ENCODE measurements around the gene ZNF668. TPM values are rescaled to one million over a fixed set of nuclear protein-coding genes. Genes with fewer than 3 reads are reported as not detected.

Gene ZNF668
- total and polyA plus RNA-seq, 2 of the 13 experiments (the other 11 are each of a cell fraction or from before 2014, with no cell fraction given) = 3.8 to 9.8 TPM

DNA sequence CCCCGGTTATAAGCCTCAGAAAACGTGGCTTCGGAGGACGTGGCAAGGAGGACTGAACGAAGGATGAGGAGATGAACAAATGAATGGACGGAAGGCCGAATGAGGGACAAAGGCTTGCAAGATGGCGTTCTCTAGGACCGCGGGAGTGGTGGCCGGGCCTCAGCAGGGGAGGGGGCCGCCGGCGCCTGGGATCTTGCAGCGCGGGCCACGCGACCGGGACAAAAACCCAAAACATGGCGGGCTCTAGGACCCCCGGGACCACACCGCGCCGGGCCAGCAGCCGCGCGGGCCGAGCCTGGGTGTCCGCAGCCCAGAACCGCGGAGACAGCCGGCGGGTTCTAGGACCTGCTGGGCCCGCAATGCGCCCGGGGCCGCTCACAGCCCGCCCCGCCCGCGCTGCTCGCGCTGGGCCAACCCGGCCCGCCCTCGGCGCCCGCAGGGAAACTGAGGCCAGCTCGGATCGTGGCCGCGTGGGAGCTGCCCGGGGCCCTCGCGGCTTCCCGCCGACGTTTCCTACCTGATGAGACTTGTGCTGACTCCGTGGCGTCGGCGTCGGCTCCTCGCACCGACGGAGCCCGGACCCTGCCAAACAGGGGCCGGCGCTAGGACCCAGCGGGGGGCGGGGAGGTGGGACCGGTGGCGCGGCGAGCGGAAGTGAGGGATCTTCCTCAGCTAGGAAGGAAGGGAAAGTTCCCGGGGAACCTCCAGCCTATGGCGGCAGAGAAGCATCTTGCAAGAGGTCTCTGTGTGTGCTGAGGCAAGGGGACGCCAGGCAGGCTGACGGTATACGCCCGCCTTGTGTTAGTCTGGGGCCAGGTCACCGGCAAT lies 684 bp downstream of the ZNF668 start (continued):
- TF ChIP-seq, protein P1, sequence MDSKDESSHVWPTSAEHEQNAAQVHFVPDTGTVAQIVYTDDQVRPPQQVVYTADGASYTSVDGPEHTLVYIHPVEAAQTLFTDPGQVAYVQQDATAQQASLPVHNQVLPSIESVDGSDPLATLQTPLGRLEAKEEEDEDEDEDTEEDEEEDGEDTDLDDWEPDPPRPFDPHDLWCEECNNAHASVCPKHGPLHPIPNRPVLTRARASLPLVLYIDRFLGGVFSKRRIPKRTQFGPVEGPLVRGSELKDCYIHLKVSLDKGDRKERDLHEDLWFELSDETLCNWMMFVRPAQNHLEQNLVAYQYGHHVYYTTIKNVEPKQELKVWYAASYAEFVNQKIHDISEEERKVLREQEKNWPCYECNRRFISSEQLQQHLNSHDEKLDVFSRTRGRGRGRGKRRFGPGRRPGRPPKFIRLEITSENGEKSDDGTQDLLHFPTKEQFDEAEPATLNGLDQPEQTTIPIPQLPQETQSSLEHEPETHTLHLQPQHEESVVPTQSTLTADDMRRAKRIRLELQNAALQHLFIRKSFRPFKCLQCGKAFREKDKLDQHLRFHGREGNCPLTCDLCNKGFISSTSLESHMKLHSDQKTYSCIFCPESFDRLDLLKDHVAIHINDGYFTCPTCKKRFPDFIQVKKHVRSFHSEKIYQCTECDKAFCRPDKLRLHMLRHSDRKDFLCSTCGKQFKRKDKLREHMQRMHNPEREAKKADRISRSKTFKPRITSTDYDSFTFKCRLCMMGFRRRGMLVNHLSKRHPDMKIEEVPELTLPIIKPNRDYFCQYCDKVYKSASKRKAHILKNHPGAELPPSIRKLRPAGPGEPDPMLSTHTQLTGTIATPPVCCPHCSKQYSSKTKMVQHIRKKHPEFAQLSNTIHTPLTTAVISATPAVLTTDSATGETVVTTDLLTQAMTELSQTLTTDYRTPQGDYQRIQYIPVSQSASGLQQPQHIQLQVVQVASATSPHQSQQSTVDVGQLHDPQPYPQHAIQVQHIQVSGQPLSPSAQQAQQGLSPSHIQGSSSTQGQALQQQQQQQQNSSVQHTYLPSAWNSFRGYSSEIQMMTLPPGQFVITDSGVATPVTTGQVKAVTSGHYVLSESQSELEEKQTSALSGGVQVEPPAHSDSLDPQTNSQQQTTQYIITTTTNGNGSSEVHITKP (CRISPR knock-in tag; IDR thresholded peaks at IDR 0.05; ENCODE audit: low read depth) = 0 out of 2 replicates have a peak, but pooled peaks have one; percentile 39
- TF ChIP-seq ZSCAN31 (CRISPR knock-in tag; IDR thresholded peaks at IDR 0.05; ENCODE audit: low read depth) (peak; percentile 69; the same call in 1 of the 2 replicates), HDAC1 (CRISPR knock-in tag; IDR thresholded peaks at IDR 0.05) (peak; percentile 62; the same call in 1 of the 2 replicates), MLXIP (CRISPR knock-in tag; IDR thresholded peaks at IDR 0.05; ENCODE audit: borderline replicate concordance) (no peak; the same call in 1 of the 2 replicates), DMAP1 (CRISPR knock-in tag; IDR thresholded peaks at IDR 0.05) (peak; percentile 70; the same call in 1 of the 2 replicates), CERS6 (CRISPR knock-in tag; IDR thresholded peaks at IDR 0.05) (peak; percentile 42), TRIM24 (CRISPR knock-in tag; IDR thresholded peaks at IDR 0.05) (no peak), ZNF614 (CRISPR knock-in tag; IDR thresholded peaks at IDR 0.05; ENCODE audit: borderline replicate concordance) (peak; percentile 53; the same call in 1 of the 2 replicates), HOXA3 (CRISPR knock-in tag; IDR thresholded peaks at IDR 0.05) (peak; percentile 84), TEAD2 (CRISPR knock-in tag; IDR thresholded peaks at IDR 0.05) (no peak), RXRB (CRISPR knock-in tag; IDR thresholded peaks at IDR 0.05; ENCODE audit: borderline replicate concordance) (peak; percentile 52; the same call in 1 of the 2 replicates), ZNF530 (CRISPR knock-in tag; IDR thresholded peaks at IDR 0.05; ENCODE audit: low read depth) (no peak), ZNF773 (CRISPR knock-in tag; IDR thresholded peaks at IDR 0.05; ENCODE audit: borderline replicate concordance) (peak; percentile 20; the same call in 1 of the 2 replicates)
- TF ChIP-seq, protein P2, sequence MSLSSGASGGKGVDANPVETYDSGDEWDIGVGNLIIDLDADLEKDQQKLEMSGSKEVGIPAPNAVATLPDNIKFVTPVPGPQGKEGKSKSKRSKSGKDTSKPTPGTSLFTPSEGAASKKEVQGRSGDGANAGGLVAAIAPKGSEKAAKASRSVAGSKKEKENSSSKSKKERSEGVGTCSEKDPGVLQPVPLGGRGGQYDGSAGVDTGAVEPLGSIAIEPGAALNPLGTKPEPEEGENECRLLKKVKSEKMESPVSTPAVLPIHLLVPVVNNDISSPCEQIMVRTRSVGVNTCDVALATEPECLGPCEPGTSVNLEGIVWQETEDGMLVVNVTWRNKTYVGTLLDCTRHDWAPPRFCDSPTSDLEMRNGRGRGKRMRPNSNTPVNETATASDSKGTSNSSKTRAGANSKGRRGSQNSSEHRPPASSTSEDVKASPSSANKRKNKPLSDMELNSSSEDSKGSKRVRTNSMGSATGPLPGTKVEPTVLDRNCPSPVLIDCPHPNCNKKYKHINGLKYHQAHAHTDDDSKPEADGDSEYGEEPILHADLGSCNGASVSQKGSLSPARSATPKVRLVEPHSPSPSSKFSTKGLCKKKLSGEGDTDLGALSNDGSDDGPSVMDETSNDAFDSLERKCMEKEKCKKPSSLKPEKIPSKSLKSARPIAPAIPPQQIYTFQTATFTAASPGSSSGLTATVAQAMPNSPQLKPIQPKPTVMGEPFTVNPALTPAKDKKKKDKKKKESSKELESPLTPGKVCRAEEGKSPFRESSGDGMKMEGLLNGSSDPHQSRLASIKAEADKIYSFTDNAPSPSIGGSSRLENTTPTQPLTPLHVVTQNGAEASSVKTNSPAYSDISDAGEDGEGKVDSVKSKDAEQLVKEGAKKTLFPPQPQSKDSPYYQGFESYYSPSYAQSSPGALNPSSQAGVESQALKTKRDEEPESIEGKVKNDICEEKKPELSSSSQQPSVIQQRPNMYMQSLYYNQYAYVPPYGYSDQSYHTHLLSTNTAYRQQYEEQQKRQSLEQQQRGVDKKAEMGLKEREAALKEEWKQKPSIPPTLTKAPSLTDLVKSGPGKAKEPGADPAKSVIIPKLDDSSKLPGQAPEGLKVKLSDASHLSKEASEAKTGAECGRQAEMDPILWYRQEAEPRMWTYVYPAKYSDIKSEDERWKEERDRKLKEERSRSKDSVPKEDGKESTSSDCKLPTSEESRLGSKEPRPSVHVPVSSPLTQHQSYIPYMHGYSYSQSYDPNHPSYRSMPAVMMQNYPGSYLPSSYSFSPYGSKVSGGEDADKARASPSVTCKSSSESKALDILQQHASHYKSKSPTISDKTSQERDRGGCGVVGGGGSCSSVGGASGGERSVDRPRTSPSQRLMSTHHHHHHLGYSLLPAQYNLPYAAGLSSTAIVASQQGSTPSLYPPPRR (CRISPR knock-in tag; IDR thresholded peaks at IDR 0.05; ENCODE audit: borderline replicate concordance) = no peak

Data from HepG2 (cell line).